Measurements from ENCODE around the gene ABCB4.
A peak's percentile ranks its signal among the peaks of the same experiment; 100 is the strongest.
"Not testable (repeated sequence)": the region's sequence is repeated elsewhere in the genome, so short reads cannot be mapped to it uniquely, and the experiment has no call there.

Gene ABCB4

DNA sequence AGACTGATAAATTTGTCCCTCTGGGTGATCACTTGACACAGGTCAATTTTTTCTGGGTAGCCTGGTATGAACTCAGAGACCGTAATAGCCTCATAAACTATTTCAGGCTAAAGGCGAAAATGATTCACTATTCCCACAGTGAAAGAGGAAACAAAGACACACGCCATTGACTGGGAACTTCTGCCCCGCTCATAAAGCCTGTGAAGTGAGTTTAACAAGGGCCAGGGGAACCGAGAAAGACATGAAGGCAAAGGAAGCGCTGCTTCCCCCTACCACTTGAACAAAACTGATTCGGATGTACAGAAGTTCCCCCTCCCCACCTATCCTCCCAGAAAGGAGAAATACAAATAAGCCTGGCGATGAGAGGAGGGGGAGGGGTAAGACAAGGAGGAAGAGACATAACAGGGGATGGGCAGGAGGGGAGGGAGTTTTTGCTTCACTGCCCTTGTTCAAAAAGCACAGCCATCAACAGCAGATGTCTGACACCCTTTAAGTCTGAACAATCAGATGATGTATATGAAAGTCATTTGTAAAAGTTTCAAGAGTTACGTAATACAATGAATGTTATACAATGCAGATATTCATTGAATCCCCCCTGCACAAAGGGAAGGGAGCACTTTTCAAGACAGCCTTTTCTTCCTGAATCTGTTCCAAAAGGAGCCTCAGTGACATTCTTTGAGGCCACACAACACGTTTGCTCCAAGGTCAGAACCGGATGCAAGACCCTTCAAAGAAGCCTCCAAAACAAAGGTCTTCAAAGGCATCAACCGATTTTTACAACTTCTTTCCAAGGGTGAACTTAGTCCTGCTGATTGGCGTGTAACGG, 734 bp downstream of the ABCB4 start:
- no peak for DNase-seq

DNA sequence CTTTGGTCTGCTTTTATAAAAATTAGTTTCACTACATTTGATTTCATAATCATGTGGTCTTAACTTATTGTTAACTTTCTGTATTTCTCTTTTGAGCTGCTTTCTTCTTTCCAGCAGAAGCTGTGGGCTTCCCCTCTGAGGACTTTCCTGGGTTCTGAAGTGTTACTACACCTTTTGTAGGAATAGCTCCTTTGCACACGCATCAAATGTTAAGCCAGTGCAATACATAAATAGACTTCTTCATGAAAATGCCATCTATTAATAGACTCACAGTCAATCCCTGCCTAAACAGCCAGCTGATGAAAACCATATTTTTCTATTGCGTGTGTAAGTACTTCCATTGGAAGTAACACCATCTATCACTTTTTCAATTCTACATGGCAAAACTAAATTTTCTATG, 1.5 kb downstream of the ABCB4 start:
- no peak for DNase-seq

DNA sequence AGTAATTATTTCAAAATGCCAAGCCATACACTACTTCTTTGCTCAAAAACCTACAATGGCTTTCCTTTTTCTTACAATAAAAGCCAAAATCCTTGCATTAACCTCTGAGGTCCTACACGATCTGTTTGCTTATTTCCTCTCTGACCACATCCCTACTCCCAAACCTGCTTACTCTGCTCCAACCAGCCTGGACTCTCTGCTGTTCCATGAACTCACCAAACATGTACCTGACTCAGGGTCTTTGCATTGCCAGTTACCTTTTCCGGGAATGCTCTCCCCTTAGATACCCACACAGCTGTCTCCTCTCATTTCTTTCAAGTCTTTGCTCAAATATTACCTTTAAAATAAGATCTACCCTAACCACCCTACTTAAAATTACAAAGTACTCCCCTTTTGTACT, 2.3 kb downstream of the ABCB4 start:
- no peak for DNase-seq

DNA sequence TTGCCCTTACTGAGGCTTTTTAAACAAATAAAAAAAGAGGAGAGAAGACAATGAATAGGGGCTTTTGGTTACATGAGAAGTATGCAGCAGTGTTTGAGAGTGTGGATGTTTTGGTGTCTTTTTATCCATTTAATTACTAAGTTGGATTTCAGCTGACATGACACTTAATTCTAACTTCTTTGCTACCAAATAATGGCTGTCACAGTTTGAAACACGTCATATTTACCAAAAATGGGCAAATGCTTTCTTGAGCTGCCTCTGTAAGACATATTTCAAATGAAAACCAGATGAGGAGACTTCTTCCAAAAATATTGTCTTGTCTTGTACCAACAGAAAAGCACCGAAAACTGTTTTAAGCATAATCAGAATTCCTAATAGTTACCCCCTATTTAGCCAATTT, 4.0 kb downstream of the ABCB4 start:
- no peak for DNase-seq

DNA sequence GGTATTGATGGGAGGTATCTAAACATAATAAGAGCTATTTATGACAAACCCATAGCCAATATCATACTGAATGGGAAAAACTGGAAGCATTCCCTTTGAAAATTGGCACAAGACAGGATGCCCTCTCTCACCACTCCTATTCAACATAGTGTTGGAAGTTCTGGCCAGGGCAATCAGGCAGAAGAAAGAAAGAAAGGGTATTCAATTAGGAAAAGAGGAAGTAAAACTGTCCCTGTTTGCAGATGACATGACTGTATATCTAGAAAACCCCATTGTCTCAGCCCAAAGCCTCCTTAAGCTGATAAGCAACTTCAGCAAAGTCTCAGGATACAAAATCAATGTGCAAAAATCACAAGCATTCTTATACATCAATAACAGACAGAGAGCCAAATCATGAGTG, 6.3 kb downstream of the ABCB4 start:
- not testable (repeated sequence) for DNase-seq

DNA sequence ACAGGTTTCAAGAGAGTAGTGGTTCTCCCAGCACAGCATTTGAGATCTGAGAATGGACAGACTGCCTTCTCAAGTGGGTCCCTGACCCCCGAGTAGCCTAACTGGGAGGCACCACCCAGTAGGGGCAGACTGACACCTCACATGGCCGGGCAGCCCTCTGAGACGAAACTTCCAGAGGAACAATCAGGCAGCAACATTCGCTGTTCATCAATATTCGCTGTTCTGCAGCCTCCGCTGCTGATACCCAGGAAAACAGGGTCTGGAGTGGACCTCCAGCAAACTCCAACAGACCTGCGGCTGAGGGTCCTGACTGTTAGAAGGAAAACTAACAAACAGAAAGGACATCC, 10.0 kb downstream of the ABCB4 start:
- DNase-seq, result not testable (repeated sequence)

DNA sequence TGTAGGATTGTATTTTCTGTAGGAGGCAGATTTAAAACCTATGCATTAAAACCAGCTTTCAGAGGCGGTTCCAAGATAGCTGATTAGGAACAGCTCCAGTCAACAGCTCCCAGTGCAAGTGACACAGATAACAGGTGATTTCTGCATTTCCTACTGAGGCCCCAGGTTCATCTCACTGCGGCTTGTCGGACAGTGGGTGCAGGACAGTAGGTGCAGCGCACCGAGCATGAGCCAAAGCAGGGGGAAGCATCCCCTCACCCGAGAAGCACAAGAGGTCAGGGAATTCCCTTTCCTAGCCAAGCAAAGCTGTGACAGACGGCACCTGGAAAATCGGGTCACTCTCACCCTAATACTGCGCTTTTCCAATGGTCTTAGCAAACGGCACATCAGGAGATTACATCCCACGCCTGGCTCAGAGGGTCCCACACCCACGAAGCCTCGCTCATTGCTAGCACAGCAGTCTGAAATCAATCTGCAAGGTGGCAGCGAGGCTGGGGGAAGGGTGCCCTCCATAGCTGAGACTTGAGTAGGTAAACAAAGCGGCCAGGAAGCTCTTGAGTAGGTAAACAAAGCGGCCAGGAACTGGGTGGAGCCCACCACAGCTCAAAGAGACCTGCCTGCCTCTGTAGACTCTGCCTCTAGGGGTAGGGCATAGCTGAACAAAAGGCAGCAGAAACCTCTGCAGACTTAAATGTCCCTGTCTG, 10.5 kb downstream of the ABCB4 start:
- peak; percentile 53 for DNase-seq

DNA sequence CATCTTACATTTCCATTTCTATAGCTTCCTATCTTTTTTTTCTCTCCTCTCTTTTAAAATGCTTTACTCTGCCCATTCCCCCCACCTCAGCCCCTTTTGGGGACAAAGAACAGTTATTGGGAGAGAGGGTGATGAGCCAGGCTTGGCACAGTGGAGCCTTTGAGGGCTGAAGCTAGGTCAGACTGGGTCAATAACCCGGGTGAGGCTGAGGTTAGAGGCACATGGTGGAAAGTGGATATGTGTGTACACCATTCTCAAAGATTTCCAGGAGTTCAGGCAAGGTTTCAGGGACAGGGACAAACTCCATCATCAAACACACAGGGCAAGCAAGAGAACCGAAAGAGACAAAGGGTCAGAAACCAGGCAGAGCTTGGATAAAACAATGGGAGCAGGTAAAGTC, 11.5 kb downstream of the ABCB4 start:
- no peak for DNase-seq

DNA sequence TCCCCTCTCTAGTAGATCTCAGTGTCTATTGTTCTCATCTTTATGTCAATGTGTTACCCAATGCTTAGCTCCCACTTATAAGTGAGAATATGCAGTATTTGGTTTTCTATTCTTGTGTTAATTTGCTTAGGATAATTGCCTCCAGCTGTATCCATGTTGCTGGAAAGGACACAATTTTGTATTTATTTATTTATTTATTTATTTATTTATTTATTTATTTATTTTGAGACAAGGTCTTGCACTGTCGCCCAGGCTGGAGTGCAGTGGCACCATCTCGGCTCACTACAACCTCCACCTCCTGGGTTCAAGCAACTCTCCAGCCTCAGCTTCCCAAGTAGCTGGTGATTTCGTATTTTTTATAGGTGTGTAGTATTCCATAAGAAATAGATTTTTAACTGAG, 15.0 kb downstream of the ABCB4 start:
- not testable (repeated sequence) for DNase-seq

DNA sequence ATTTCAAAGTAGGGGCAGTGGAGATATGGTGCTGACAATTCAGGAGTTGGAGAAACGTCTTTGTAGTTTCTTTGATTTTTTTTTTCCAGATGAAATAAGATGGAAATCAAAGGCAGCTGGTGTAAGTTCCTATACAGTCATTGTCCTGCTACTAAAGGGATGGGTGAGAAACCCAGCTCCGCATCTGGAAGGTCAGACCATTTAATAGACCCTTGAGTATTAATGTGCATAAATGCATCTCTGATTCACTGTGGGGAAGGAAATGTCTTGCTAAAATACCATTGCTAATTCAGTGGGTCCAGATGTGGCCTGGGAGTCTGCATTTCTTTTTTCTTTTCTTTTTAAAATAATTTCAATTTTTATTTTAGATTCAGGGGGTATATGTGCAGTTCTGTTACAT, 15.5 kb downstream of the ABCB4 start:
- no peak for DNase-seq

DNA sequence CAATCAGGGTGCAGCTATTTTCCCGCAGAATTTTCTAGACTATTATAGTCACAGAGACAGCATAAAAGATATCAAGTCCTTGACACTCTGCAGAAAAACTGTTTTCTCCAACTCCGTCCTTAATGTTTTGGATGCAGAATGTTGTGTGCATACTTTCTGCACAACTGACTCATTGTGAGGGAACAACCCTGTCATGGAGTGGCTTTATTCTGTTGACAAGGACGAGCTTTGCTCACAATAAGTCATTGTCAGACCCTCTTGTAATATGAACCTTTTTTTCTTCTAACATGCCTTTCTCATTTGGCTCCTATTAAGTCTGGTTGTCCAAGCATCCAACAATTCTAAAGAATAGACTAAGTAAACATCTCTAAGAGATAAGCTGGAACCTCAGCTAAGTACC, 17.3 kb downstream of the ABCB4 start:
- no peak for DNase-seq

DNA sequence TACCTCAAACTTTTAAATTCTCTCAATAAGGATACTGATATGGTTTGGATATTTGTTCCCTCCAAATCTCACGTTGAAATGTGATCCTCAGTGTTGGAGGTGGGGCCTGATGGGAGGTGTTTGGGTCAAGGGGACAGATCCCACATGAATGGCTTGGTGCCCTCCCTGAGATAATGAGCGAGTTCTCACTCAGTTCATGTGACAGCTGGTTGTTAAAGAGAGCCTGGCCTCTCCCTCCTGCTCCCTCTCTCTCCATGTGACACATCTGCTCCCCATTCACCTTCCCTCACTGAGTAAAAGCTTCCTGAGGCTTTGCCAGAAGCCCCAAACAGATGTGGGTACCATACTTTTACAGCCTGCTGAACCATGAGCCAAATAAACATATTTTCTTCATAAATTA, 19.2 kb downstream of the ABCB4 start:
- no peak for DNase-seq

DNA sequence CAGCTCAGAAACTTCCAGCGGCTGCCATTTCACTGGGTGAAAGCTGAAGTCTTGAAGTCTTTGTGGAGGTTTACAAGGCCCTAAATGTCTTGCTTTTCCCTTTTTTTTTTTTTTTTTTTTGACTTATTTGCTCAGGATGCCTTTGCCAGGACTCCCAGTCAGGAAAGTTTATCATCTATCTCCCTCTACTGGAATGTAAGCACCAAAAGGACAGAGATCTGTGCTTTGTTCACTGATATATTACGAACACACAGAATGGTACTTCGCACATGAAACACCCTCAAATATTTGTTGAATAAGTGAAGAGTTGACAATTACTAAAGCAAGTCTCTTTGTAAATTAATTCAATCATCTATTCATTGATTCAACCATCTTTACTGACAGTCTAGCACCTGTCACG, 23.2 kb downstream of the ABCB4 start:
- no peak for DNase-seq

DNA sequence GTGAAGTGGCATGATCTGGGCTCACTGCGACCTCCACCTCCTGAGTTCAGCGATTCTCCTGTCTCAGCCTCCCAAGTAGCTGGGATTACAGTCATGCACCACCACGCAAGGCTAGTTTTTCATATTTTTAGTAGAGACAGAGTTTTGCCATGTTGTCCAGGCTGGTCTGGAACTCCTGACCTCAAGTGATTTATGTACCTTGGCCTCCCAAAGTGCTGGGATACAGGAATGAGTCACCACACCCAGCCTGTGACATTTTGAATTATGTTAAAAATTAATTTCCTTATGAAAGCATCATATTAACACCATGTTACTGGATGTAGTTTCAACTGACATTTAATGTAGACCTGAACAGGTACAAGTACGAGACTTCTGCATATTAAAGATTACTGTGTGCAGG, 24.3 kb downstream of the ABCB4 start:
- DNase-seq, result no peak

DNA sequence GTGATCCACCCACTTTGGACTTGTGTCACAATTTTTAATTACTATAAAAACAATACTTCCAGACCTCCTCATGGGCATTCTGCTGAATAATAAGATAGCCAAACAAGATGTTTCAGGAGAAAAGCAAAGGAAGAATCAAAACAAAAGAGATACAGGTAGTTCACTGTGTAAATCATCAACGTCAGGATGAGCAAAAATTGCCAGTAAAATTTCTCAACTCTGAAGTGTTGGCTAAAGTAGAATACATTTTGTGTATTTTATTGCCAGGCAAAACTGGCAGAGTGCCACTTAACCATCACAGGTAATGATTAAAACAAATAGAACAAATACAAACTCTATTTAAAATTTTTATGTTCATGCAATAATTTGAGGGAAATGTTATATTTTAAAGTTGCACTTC, 24.8 kb downstream of the ABCB4 start:
- no peak for DNase-seq

DNA sequence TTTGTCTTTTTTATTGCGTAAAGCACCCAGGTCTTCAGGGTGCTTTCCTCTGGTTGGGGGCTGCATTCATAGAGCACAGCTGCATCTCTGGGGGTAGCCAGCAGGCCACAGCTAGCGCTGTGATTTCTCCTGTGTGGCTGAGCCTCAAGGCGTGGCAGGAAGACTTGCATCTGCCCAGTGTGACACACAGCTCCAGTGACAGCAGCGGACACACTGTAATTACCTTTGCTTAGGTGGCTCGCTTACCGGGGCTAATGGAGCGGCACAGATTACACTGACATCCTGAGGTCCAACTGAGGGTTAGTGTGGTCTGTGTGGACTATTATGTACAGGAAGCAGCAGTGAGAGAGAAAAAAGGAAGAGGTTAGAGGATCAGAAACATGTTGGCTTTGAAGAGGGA, 27.1 kb downstream of the ABCB4 start:
- no peak for DNase-seq

DNA sequence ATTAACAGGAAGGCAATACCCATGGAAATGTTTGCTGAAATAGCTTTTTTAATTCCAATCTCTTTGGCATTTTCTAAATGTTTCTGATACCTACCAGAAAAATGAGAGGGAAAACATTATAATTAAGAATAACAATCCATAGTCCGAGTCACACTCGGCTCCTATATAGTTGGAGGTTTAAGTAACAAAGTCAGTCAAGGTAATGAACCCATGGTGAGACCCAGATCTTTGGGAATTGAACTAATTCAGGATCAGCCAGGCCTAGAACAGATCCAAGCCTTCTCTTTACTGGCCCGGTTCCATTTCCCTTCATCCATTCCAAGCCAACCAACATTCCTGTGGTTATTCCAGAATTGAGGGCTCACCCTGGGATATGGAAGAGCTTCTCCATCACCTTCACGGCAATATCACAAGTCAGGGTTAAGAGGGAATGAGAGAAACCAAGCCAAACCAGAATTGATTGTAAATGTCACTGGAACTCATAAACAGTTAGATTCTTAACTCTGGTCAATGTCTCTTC, 28.3 kb downstream of the ABCB4 start:
- no peak for DNase-seq

DNA sequence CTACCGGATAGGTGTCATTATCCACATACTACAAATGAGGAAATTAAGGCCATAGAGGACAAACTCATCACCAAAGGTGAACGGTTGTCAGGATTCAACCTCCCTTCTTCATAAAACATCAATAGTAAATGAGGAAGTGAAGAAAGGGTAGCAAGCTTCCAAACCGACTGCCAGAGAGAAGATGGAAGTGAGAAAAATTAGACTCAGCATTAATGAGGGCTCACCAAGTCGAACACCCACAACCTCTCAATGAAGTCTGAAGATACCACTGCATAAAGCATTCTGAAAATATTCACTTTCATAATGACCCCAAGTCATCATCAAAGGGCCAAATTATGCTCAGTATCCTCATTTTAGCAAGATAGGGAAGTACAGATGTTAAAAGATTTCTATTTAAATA, 29.6 kb downstream of the ABCB4 start:
- DNase-seq, result no peak

DNA sequence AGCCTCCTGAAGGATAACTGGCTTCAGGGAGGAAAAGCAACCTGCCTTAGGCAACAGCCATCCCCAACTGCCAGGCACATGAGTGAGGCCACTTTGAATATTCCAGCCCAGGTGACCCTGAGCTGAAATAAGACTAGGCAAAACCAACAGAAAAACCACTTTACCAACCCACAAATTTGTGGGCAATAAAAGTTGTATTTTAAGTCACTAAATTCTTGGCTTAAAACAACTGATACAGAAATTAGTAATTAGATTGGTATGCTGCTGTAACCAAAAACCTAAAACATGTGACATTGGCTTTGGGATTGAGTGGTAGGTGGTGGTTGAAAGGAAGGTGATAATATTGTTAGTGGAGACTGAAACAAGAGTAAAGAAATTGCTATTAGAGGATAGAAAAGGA, 39.9 kb downstream of the ABCB4 start:
- DNase-seq, result no peak

DNA sequence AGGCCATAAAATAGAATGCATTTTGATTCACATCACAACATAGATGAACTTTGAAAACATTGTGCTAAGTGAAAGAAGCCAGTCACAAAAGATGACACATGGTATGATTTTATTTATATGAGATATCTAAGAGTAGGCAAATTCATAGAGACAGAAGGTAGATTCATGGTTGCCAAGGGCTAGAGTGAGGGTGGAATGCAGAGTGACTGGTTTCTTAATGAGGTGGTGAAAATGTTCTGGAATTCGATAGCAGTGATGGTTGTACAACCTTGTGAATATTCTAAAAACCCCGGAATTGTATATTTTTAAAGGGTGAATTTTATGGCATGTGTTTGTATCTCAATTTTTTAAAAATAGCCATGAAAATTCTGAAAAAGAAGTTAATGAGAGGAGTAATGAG, 42.9 kb downstream of the ABCB4 start:
- DNase-seq, result no peak

DNA sequence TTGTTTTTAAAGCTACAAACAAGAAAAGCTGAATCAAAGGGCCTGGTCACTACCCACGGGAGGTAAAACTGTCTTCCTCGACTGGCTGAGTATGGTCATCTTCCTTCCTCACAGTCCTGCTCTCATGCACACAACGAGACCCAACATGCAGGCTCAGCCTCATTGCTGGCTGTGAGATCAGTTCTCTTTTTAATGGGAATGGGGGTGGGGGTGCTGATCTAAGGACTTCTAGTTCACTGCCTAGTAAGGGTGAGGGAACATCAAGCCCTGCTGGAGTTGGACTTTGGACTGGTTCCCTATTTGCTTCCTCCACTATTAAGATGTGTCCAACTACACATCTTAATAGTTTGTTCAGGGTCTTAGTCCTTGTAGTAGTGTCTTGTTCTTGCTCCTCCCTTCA, 48.2 kb downstream of the ABCB4 start:
- no peak for DNase-seq

DNA sequence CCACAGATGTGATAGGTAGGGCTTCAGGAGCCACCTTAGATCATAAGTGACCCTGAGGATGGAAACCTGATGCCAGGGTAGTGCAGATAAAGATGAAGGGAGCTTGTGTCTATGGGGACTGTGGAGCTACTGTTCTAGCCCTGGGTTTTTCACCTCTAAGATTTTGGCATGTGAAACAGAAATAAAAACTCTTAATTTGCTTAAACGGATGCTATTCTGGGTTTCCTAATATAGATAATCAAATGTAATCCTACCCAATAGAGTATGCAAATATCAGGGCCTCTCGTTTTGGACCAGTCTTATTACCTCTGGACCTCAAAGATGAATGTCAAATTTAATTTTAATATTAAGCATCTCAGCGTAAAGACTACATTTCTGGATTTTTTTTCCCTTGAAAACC, 49.3 kb downstream of the ABCB4 start:
- no peak for DNase-seq

DNA sequence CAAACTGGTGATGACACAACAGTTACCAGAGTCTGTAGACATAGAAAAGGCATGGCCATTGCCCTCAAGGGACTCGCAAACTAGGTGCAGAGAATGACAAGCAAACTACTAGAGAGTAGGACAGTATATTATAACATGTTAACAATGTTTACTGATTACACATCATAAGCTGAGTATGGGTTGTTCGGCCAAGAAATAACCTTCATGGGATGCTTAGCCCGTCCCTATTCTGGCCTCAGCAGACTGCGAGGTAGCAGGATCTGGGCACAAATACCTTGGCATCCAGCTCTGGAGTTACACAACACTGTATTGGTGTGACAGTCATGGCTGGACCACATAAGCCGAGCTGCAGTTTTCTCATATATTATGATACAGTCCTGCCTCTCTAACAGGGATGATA, 51.4 kb downstream of the ABCB4 start:
- DNase-seq, result no peak

DNA sequence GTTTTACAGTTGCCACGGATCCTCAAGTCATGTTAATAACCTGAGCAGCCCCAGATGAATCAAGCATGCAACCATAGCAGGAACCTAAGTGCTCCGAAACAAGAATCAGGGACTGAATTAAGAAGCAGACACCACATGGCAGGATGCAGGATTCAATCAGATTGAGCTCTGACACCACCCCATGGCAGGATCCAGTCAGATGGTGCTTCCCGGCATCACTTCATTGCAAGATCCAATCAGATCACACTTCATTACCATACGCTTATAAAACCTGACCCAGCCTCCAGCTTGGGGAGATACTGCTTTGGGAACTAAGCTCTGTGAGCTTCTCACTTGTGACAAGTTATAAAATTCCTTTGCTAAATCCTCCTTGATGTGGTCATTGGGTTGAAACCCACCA, 55.3 kb downstream of the ABCB4 start:
- DNase-seq, result no peak

All from DMS79 (cell line).